Neural crest cell (in vitro differentiated cells): Measurements from ENCODE around the gene VAC14. TPM values are rescaled to one million over a fixed set of nuclear protein-coding genes. Genes with fewer than 3 reads are reported as not detected.

Source experiments
- DNase-seq: peaks from one replicate; pipeline ENCODE4 v3.0.0; 2021; ENCODE audit warnings: low read depth, mixed read lengths, low spot score
- H3K27ac Mint-ChIP-seq: one replicate; pipeline ENCODE4 v1.8.0; 2021; ENCODE audit warnings: mild to moderate bottlenecking, mixed read lengths; ENCODE audit not compliant: unreplicated experiment
- H3K27me3 Mint-ChIP-seq: 2 replicates; pipeline ENCODE4 v1.8.0; 2021; ENCODE audit warnings: low read depth, mild to moderate bottlenecking, mixed read lengths
- H3K36me3 Mint-ChIP-seq: 2 replicates; pipeline ENCODE4 v1.8.0; 2021; ENCODE audit warnings: low read depth, mild to moderate bottlenecking, mixed read lengths
- H3K4me1 Mint-ChIP-seq: 2 replicates; pipeline ENCODE4 v1.8.0; 2021; ENCODE audit warnings: mixed read lengths
- H3K4me3 Mint-ChIP-seq: one replicate; pipeline ENCODE4 v1.8.0; 2021; ENCODE audit warnings: mild to moderate bottlenecking, mixed read lengths
- H3K9me3 Mint-ChIP-seq: 2 replicates; pipeline ENCODE4 v1.8.0; 2021; ENCODE audit warnings: mixed read lengths
- total RNA-seq: library from RNA; stranded (reverse); gene quantifications from 2 replicates; pipeline ENCODE4 v1.2.1, GENCODE V29; 2021
- TF ChIP-seq, protein P1 (sequence below): fragments of 200-600 bp; sonication (generic); conservative IDR thresholded peaks from 2 replicates; pipeline ENCODE4 v1.5.0; 2021; ENCODE audit warnings: antibody characterized with exemption, mild to moderate bottlenecking

The VAC14 gene
- total RNA-seq, 1 donor from 2014 or later = 46.7 TPM

DNA sequence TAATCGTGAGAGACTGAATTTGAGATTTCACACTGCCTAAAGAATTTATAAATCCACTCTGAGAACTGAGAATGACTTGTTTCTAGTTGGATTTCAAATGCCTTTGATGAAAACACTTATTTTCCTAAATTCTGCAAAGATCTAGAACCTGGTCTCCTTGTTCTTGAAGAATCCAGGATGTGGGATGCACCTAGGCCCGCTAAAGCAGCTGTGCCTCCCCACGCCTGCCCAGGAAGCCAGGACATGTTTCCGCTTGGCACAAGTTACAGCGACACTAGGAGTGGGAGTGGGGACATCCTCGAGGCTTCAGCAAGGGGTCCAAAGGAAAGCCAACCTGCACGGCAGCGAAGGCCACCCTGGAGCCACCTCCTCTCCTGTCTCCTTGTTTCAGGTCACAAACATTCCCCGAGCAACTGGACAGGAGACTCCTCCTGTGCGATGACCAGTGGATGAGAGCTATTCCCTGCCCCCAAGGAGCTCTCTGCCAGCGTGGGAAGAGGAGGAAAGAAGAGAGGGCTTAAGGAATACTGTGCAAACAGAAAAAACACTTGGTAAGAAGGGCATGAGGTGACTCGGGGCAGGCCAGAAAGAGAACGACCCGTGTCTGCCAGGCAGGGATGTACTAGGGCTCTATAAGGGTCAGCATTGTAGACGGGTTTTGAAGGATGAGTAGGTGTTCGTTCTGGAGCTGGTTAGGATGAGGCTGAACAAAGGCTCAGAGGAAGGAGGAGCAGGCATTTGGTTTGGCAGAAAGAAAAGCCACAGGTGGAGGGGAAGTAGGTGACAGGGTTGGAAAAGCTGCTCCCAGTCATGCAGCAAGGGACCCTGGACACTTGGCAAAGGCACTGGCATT is 11.1 kb downstream of the VAC14 start:
- Mint-ChIP-seq H3K36me3 (no peaks in the 10 kb centered on the region), H3K27ac (peak overlapping the region; percentile 23)

DNA sequence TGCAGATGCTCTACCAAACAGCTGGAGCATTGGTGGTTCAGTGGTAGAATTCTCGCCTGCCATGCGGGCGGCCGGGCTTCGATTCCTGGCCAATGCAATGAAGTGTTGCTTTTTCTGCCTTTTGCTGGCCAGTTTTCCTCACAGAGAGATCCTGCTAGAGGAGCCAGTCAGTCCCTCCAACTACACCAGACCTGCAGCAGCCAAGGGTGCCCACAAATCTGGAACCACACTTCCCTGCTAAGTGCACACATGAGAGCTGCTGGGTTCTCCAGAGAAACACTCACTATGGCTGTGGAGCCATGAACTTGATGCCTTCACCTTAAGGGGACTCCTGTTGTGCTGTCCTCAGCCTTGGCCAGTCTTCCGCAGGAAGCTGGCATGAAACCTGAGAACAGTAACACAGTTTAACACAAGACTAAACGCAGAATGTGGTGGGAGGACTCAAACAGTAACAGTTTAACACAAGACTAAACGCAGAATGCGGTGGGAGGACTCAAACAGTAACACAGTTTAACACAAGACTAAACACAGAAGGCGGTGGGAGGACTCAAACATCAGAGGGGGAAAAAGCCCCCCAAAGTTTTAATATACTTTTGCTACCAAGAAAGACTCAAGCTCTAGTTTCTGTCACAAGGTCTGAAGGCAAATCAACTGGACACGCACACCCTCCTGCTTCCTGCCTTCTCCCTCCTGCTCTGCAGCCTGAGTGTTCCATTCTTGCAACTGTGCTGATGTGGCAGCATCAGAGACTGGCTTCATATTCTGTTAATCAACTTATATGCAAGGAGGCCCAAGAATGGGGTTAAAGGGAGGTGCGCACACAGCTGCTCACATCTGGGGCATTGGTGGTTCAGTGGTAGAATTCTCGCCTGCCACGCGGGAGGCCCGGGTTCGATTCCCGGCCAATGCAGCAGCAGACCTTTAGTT is 12.0 kb downstream of the VAC14 start:
- no peaks in the 10 kb centered on the region for H3K36me3 Mint-ChIP-seq
- no peaks in the 10 kb centered on the region for H3K27me3 Mint-ChIP-seq
- H3K9me3 Mint-ChIP-seq = no peaks in the 10 kb centered on the region
- H3K27ac Mint-ChIP-seq = peak overlapping the region; percentile 6
- TF ChIP-seq, protein P1, sequence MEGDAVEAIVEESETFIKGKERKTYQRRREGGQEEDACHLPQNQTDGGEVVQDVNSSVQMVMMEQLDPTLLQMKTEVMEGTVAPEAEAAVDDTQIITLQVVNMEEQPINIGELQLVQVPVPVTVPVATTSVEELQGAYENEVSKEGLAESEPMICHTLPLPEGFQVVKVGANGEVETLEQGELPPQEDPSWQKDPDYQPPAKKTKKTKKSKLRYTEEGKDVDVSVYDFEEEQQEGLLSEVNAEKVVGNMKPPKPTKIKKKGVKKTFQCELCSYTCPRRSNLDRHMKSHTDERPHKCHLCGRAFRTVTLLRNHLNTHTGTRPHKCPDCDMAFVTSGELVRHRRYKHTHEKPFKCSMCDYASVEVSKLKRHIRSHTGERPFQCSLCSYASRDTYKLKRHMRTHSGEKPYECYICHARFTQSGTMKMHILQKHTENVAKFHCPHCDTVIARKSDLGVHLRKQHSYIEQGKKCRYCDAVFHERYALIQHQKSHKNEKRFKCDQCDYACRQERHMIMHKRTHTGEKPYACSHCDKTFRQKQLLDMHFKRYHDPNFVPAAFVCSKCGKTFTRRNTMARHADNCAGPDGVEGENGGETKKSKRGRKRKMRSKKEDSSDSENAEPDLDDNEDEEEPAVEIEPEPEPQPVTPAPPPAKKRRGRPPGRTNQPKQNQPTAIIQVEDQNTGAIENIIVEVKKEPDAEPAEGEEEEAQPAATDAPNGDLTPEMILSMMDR = no peak
- H3K4me3 Mint-ChIP-seq = no peak overlapping the region
- no peak for DNase-seq
- H3K4me1 Mint-ChIP-seq = peaks cover 12% of the 10 kb centered on the region

More for the DNA sequence above, 11.1 kb downstream of the VAC14 start:
- TF ChIP-seq, protein P1 = no peak
- H3K4me1 Mint-ChIP-seq = peaks cover 12% of the 10 kb centered on the region
- DNase-seq = no peak
- H3K4me3 Mint-ChIP-seq = no peak overlapping the region
- no peaks in the 10 kb centered on the region for H3K9me3 Mint-ChIP-seq
- no peaks in the 10 kb centered on the region for H3K27me3 Mint-ChIP-seq

DNA sequence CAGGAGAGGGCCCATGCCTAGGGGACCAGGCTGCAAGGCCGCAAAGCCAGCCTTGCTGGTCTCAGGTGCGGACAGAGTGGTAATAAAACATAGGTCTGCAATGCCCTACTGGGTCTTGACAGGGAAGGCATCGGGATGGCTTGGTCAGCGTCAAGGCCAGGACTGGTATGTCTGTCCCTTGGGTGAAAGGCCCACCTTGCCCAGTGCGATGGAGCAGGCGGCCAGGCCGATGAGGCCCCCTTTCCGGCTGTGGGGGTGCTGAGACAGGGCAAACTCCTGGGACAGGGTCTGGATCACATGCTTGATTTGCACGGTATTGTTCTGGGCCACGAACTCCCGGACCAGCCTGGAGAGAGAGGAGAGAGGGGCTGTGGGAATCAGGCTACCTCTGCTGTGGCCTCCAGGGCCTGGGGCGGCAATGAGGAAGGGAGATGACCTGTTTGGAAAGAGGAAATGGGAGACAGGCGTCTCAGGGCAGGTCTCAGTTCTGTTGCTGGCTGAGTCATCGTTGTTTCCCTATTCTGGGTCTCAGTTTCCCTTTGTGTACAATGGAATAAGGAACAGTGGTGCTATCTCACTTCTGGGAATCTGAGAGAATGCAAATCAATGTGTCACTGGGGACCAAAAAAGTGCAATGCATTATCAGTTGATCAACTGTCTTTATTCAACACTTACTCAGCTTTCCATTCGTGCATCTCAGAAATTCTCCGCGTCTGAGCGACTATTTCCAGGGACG is 14.8 kb downstream of the VAC14 start:
- TF ChIP-seq, protein P1 = no peak
- DNase-seq = no peak
- H3K27ac Mint-ChIP-seq = no peak overlapping the region
- H3K27me3 Mint-ChIP-seq = no peaks in the 10 kb centered on the region
- H3K9me3 Mint-ChIP-seq = no peaks in the 10 kb centered on the region
- H3K4me3 Mint-ChIP-seq = no peak overlapping the region
- peaks cover 12% of the 10 kb centered on the region for H3K36me3 Mint-ChIP-seq
- peaks cover 11% of the 10 kb centered on the region for H3K4me1 Mint-ChIP-seq

DNA sequence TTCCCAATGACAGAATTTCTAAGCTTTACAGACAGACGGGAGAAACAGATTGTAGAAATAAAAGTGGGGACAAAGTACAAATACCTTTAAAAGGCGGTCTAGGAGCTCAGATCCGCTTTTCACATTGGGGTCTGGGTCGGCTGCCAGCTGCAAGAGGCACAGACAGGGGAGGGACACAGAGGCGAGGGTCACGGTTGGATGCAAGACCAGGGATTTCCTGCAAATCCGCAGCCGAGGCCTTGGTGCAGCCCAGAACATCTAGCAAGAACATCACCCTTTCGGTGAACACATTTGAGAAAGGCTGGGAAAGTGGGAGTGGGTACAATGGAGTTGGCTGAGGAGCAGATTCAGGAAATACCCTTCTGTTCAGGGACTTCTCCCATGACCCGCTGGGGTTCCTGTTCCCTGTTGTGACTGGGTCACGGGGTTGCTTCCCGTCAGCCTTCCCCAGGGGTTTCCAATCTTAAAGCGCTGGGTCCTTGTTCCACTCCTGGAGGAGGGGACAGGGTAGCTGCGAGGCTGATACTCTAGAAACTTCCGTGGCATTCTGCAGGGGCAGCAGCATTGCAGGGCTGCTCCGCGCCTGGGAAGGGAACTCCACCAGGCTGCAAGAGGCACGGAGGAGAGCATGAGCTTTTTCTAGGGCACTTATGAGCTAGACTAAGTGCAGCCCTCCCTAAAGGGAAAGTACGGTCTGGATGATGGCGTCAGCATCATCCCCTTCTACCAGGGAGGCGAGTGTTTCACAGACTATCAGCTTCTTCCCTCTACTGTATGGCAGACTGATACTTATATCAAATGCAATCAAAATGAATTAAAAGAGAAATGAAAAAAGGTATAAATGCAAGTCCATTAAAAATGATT is 16.0 kb downstream of the VAC14 start:
- no peak for DNase-seq
- TF ChIP-seq, protein P1 = no peak
- Mint-ChIP-seq H3K27me3 (no peaks in the 10 kb centered on the region), H3K9me3 (no peaks in the 10 kb centered on the region), H3K27ac (no peak overlapping the region), H3K4me3 (no peak overlapping the region), H3K4me1 (peaks cover 1% of the 10 kb centered on the region), H3K36me3 (peaks cover 17% of the 10 kb centered on the region)
